Esophagus squamous epithelium (tissue), 4 donors: ENCODE results near the gene GRAMD1C.

Source experiments
- CTCF ChIP-seq, 6 experiments: fragments of 450-650 bp in 4 of 6; fragments of 200-600 bp in 2 of 6; sonication (generic) in 2 of 6; IDR thresholded peaks; one replicate each; pipeline ENCODE4 v1.5.1; 2016 to 2019; ENCODE audit warnings: antibody characterized with exemption in 6 of 6, mild to moderate bottlenecking in 4 of 6, moderate library complexity in 4 of 6
- POLR2A ChIP-seq, 4 donors: fragments of 450-650 bp; IDR thresholded peaks; one replicate each; pipeline ENCODE4 v1.6.1; 2017; ENCODE audit warnings: antibody characterized with exemption in 4 of 4, mild to moderate bottlenecking in 4 of 4, moderate library complexity in 3 of 4

GRCh38 chr3:113985541-113985940 is 147.0 kb downstream of the GRAMD1C start:
- TF ChIP-seq CTCF (IDR thresholded peaks at IDR 0.05) (no peak), POLR2A (IDR thresholded peaks at IDR 0.05) (no peak)
